Measurements from ENCODE around the gene CTAG1A. TPM values are rescaled to one million over a fixed set of nuclear protein-coding genes. Genes with fewer than 3 reads are reported as not detected.

CTAG1A gene
- polyA plus RNA-seq, 1 donor from 2014 or later: not detected

DNA sequence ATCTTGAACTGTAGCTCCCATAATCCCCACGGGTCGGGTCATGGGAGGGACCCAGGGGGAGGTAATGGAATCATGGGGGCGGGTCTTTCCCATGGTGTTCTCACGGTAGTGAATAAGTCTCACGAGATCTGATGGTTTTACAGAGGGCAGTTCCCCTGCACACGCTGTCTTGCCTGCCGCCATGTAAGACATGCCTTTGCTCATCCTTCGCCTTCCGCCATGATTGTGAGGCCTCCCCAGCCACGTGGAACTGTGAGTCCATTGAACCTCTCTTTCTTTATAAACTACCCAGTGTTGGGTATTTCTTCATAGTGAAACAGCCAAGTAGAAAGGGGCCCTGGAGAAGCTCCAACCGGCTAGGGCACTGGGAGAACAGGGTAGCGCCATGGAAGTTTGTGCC is 12.3 kb downstream of the CTAG1A start:
- Histone ChIP-seq H3K4me2 (ENCODE audit: low read length) (no peak overlapping the region), H3F3A (ENCODE audit: insufficient read depth, low read length, poor library complexity, severe bottlenecking) (no peaks in the 10 kb centered on the region), H3K4me3 (ENCODE audit: low read length) (no peak overlapping the region), H3K27me3 (ENCODE audit: insufficient read depth, low read depth, low read length) (no peaks in the 10 kb centered on the region), H3K9me3 (ENCODE audit: low read length) (no peaks in the 10 kb centered on the region), H3K36me3 (ENCODE audit: insufficient read depth, low read length) (no peaks in the 10 kb centered on the region), H3K9ac (ENCODE audit: low read length) (no peak overlapping the region), H3K79me2 (replicated peaks; ENCODE audit: insufficient read depth, low read length) (no peaks in the 10 kb centered on the region), H3K27ac (ENCODE audit: low read length) (no peak overlapping the region), H2AFZ (ENCODE audit: low read depth, low read length) (no peak overlapping the region), H3K9me2 (ENCODE audit: insufficient read depth, low read length) (no peaks in the 10 kb centered on the region), H4K20me1 (ENCODE audit: insufficient read depth) (no peaks in the 10 kb centered on the region)
- TF ChIP-seq EP300 (conservative IDR thresholded peaks at IDR 0.05; ENCODE audit: poor library complexity, severe bottlenecking) (no peak), SMC3 (conservative IDR thresholded peaks at IDR 0.05; ENCODE audit: poor library complexity) (no peak), TAF1 (IDR thresholded peaks at IDR 0.05; ENCODE audit: low read depth) (no peak), MXI1 (conservative IDR thresholded peaks at IDR 0.05; ENCODE audit: poor library complexity, severe bottlenecking) (no peak)

GRCh38 chrX:154598656-154599055 is 13.7 kb downstream of the CTAG1A start:
- Histone ChIP-seq H3K9me2 (ENCODE audit: insufficient read depth, low read length) (no peaks in the 10 kb centered on the region), H2AFZ (ENCODE audit: low read depth, low read length) (no peak overlapping the region), H3K27me3 (ENCODE audit: insufficient read depth, low read depth, low read length) (no peaks in the 10 kb centered on the region), H4K20me1 (ENCODE audit: insufficient read depth) (no peaks in the 10 kb centered on the region), H3K79me2 (replicated peaks; ENCODE audit: insufficient read depth, low read length) (no peaks in the 10 kb centered on the region), H3K36me3 (ENCODE audit: insufficient read depth, low read length) (no peaks in the 10 kb centered on the region), H3K4me3 (ENCODE audit: low read length) (no peak overlapping the region), H3K9me3 (ENCODE audit: low read length) (no peaks in the 10 kb centered on the region), H3F3A (ENCODE audit: insufficient read depth, low read length, poor library complexity, severe bottlenecking) (no peaks in the 10 kb centered on the region), H3K9ac (ENCODE audit: low read length) (no peak overlapping the region), H3K4me2 (ENCODE audit: low read length) (no peak overlapping the region), H3K27ac (ENCODE audit: low read length) (no peak overlapping the region)
- TF ChIP-seq EP300 (conservative IDR thresholded peaks at IDR 0.05; ENCODE audit: poor library complexity, severe bottlenecking) (no peak), MXI1 (conservative IDR thresholded peaks at IDR 0.05; ENCODE audit: poor library complexity, severe bottlenecking) (no peak), EZH2 (IDR thresholded peaks at IDR 0.05; ENCODE audit: borderline replicate concordance, insufficient read depth, low read length, poor library complexity, severe bottlenecking) (no peak), TAF1 (IDR thresholded peaks at IDR 0.05; ENCODE audit: low read depth) (no peak)

- no peak overlapping the region for H3K9ac ChIP-seq (ENCODE audit: low read length)
- H3K9me2 ChIP-seq (ENCODE audit: insufficient read depth, low read length): no peaks in the 10 kb centered on the region
- H3K9me3 ChIP-seq (ENCODE audit: low read length): no peaks in the 10 kb centered on the region
- no peaks in the 10 kb centered on the region for H3K27me3 ChIP-seq (ENCODE audit: insufficient read depth, low read depth, low read length)
- H3K27ac ChIP-seq (ENCODE audit: low read length): no peak overlapping the region
- H3K79me2 ChIP-seq (replicated peaks; ENCODE audit: insufficient read depth, low read length): no peaks in the 10 kb centered on the region
- no peak overlapping the region for H3K4me3 ChIP-seq (ENCODE audit: low read length)
- no peaks in the 10 kb centered on the region for H3K36me3 ChIP-seq (ENCODE audit: insufficient read depth, low read length)
- no peak overlapping the region for H3K4me2 ChIP-seq (ENCODE audit: low read length)
- H4K20me1 ChIP-seq (ENCODE audit: insufficient read depth): no peaks in the 10 kb centered on the region
- TF ChIP-seq EP300 (conservative IDR thresholded peaks at IDR 0.05; ENCODE audit: poor library complexity, severe bottlenecking): no peak
- no peak for TF ChIP-seq REST (IDR thresholded peaks at IDR 0.05; ENCODE audit: borderline replicate concordance)
- no peak for TF ChIP-seq MXI1 (conservative IDR thresholded peaks at IDR 0.05; ENCODE audit: poor library complexity, severe bottlenecking)
- no peak for TF ChIP-seq SMC3 (conservative IDR thresholded peaks at IDR 0.05; ENCODE audit: poor library complexity)
- TF ChIP-seq TAF1 (IDR thresholded peaks at IDR 0.05; ENCODE audit: low read depth): no peak
- TF ChIP-seq EZH2 (IDR thresholded peaks at IDR 0.05; ENCODE audit: borderline replicate concordance, insufficient read depth, low read length, poor library complexity, severe bottlenecking): no peak
- TF ChIP-seq, protein P1, sequence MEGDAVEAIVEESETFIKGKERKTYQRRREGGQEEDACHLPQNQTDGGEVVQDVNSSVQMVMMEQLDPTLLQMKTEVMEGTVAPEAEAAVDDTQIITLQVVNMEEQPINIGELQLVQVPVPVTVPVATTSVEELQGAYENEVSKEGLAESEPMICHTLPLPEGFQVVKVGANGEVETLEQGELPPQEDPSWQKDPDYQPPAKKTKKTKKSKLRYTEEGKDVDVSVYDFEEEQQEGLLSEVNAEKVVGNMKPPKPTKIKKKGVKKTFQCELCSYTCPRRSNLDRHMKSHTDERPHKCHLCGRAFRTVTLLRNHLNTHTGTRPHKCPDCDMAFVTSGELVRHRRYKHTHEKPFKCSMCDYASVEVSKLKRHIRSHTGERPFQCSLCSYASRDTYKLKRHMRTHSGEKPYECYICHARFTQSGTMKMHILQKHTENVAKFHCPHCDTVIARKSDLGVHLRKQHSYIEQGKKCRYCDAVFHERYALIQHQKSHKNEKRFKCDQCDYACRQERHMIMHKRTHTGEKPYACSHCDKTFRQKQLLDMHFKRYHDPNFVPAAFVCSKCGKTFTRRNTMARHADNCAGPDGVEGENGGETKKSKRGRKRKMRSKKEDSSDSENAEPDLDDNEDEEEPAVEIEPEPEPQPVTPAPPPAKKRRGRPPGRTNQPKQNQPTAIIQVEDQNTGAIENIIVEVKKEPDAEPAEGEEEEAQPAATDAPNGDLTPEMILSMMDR (IDR thresholded peaks at IDR 0.05; ENCODE audit: poor library complexity, severe bottlenecking): no peak
- no peak for TF ChIP-seq POLR2AphosphoS5 (IDR thresholded peaks at IDR 0.05)
- TF ChIP-seq RAD21 (conservative IDR thresholded peaks at IDR 0.05): no peak
- H2AFZ ChIP-seq (ENCODE audit: low read depth, low read length): no peak overlapping the region
- H3F3A ChIP-seq (ENCODE audit: insufficient read depth, low read length, poor library complexity, severe bottlenecking): no peaks in the 10 kb centered on the region
These were observed 14.6 kb downstream of the CTAG1A start for GRCh38 chrX:154599531-154599930.
